Thyroid gland (tissue), 4 donors: ENCODE results near the gene TIAM1.

Experiments used
- POLR2A ChIP-seq, 2 donors: fragments of 450-650 bp; IDR thresholded peaks; one replicate each; pipeline ENCODE4 v1.6.1; 2017; ENCODE audit warnings: antibody characterized with exemption in 2 of 2, mild to moderate bottlenecking in 2 of 2, moderate library complexity in 1 of 2
- TF ChIP-seq, protein P1 (sequence below), 6 experiments: fragments of 200-600 bp in 3 of 6; fragments of 450-650 bp in 3 of 6; sonication (generic) in 3 of 6; IDR thresholded peaks; one replicate each; pipeline ENCODE4 v1.5.1; 2016 to 2019; ENCODE audit warnings: antibody characterized with exemption in 6 of 6, mild to moderate bottlenecking in 2 of 6, inconsistent platforms in 1 of 6, moderate library complexity in 1 of 6

DNA sequence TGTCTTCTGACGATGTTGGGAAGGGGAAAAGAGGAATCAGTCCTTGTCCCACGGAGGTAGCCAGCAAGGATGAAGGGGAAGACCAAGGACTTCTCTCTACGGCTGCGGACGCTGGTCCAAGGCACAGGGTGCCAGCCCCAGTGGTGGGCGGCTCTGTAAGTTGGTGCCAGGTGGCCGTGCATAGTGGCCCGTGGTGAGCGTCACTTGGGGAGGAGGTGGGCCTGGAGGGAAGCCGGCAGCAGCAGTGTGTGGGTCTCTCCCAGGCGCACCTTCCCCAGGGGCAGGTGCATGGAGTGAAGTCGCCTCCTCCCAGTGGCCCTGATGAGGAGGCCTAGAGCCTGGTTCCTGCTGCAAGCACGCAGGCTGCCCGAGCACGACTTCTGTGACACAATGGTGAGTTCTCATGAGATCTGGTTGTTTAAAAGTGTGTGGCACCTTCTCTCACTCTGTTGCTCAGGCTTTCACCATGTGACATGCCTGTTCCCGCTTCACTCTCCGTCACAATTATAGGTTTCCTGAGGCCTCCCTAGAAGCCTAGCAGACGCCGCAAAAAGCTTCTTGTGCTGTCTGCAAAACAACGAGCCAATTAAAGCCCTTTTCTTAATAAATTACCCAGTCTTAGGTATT, 43.6 kb upstream of the TIAM1 start:
- TF ChIP-seq, protein P1, sequence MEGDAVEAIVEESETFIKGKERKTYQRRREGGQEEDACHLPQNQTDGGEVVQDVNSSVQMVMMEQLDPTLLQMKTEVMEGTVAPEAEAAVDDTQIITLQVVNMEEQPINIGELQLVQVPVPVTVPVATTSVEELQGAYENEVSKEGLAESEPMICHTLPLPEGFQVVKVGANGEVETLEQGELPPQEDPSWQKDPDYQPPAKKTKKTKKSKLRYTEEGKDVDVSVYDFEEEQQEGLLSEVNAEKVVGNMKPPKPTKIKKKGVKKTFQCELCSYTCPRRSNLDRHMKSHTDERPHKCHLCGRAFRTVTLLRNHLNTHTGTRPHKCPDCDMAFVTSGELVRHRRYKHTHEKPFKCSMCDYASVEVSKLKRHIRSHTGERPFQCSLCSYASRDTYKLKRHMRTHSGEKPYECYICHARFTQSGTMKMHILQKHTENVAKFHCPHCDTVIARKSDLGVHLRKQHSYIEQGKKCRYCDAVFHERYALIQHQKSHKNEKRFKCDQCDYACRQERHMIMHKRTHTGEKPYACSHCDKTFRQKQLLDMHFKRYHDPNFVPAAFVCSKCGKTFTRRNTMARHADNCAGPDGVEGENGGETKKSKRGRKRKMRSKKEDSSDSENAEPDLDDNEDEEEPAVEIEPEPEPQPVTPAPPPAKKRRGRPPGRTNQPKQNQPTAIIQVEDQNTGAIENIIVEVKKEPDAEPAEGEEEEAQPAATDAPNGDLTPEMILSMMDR (IDR thresholded peaks at IDR 0.05): no peak
- no peak for TF ChIP-seq POLR2A (IDR thresholded peaks at IDR 0.05)
